SH-SY5Y (cell line): ENCODE data around the gene HSP90AB1.

Experiments used
- GATA2 ChIP-seq: IDR thresholded peaks from 2 replicates; pipeline ENCODE4 v1.6.1; 2011; ENCODE audit warnings: mild to moderate bottlenecking, low read depth, low read length
- GATA3 ChIP-seq: IDR thresholded peaks from 2 replicates; pipeline ENCODE4 v1.6.1; 2011; ENCODE audit warnings: low read depth, mild to moderate bottlenecking, low read length, moderate library complexity

GRCh38 chr6:44228031-44228430 lies 18.9 kb upstream of the HSP90AB1 start:
- TF ChIP-seq GATA2 (no peak), GATA3 (no peak)
